Progenitor cell of endocrine pancreas (in vitro differentiated cells): Measurements from ENCODE around the gene NELL1. TPM values are rescaled to one million over a fixed set of nuclear protein-coding genes. Genes with fewer than 3 reads are reported as not detected.

ENCODE experiments used
- DNase-seq: peaks from one replicate; pipeline ENCODE4 v3.0.0; 2021; ENCODE audit warnings: low spot score; ENCODE audit not compliant: unreplicated experiment
- H3K27ac Mint-ChIP-seq: 2 replicates; pipeline ENCODE4 v1.8.0; 2021; ENCODE audit warnings: mild to moderate bottlenecking, moderate library complexity, mixed read lengths
- H3K27me3 Mint-ChIP-seq: 2 replicates; pipeline ENCODE4 v1.8.0; 2021; ENCODE audit warnings: mixed read lengths
- H3K36me3 Mint-ChIP-seq: 2 replicates; pipeline ENCODE4 v1.8.0; 2022; ENCODE audit warnings: mixed read lengths; ENCODE audit not compliant: insufficient read depth
- H3K4me1 Mint-ChIP-seq: 2 replicates; pipeline ENCODE4 v1.8.0; 2021; ENCODE audit warnings: low read depth, mixed read lengths
- H3K4me3 Mint-ChIP-seq: 2 replicates; pipeline ENCODE4 v1.8.0; 2021; ENCODE audit warnings: low read depth, mild to moderate bottlenecking, moderate library complexity, mixed read lengths
- H3K9me3 Mint-ChIP-seq: 2 replicates; pipeline ENCODE4 v1.8.0; 2021; ENCODE audit warnings: low read depth, mixed read lengths
- total RNA-seq: library from RNA; stranded (reverse); gene quantifications from 2 replicates; pipeline ENCODE4 v1.2.1, GENCODE V29; 2021
- TF ChIP-seq, protein P1 (sequence below): fragments of 200-600 bp; sonication (generic); IDR thresholded peaks from one replicate; pipeline ENCODE4 v1.5.0; 2021; ENCODE audit warnings: antibody characterized with exemption, mild to moderate bottlenecking; ENCODE audit not compliant: unreplicated experiment

NELL1 gene
- total RNA-seq, 1 donor from 2014 or later: 2.2 TPM

DNA sequence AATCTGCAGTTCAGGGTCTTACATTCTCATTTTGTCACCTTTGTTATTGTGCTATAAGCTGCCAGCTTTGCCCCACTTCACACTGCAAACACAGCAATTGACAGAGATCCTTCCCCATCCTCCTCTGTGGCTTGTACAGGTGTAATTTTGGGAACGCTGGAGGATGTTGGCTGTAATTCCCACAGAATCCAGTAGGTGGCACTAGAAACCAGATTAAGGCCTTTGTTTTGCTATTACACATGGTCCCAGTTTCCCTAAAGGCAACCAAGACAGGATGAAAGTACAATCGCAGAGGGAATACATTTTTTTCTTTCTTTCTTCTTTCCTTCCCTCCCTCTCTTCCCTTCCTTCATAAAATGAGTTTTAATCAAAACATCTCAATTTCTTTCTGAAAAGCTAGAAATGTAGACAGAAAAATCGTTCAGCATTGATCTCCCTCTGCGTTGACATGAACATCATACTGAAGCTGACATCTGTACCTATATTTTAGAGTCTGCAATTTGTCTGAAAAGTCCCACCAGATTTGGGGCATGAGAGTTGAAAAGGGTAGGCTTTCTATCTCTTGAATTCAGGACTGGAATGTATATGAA is 21.3 kb upstream of the NELL1 start:
- no peaks in the 10 kb centered on the region for H3K4me1 Mint-ChIP-seq
- TF ChIP-seq, protein P1, sequence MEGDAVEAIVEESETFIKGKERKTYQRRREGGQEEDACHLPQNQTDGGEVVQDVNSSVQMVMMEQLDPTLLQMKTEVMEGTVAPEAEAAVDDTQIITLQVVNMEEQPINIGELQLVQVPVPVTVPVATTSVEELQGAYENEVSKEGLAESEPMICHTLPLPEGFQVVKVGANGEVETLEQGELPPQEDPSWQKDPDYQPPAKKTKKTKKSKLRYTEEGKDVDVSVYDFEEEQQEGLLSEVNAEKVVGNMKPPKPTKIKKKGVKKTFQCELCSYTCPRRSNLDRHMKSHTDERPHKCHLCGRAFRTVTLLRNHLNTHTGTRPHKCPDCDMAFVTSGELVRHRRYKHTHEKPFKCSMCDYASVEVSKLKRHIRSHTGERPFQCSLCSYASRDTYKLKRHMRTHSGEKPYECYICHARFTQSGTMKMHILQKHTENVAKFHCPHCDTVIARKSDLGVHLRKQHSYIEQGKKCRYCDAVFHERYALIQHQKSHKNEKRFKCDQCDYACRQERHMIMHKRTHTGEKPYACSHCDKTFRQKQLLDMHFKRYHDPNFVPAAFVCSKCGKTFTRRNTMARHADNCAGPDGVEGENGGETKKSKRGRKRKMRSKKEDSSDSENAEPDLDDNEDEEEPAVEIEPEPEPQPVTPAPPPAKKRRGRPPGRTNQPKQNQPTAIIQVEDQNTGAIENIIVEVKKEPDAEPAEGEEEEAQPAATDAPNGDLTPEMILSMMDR: peak; percentile 93
- H3K9me3 Mint-ChIP-seq: no peaks in the 10 kb centered on the region
- no peaks in the 10 kb centered on the region for H3K36me3 Mint-ChIP-seq
- H3K27me3 Mint-ChIP-seq: peaks cover 16% of the 10 kb centered on the region
- no peak overlapping the region for H3K27ac Mint-ChIP-seq
- DNase-seq: peak; percentile 57
- H3K4me3 Mint-ChIP-seq: no peak overlapping the region

DNA sequence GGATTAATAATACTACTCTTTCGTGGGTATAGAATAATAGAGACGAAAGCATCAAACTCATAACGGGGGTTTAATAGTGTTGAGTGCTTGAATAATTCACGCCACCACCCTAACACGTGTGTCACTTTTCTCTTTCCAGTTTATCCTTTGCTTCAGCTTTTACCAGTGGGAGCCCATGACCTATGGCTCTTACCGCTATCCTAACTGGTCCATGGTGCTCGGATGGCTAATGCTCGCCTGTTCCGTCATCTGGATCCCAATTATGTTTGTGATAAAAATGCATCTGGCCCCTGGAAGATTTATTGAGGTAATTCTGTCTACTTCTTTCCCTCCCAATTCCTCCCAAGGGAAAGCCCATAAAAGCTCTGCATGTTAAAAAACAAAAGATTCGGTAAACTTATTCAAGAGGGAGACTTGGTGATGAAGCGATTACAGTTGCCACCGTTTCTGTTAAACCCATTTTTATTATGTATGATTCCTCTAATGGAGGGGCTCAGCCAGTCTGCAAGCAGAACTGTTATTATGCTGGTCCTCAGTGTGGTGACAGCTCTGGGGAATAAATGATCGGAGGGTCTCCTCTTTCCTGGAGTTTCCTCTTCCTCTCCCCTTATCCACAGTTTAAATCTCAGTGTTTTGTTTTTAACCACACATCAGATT is 17.1 kb upstream of the NELL1 start:
- DNase-seq: no peak
- Mint-ChIP-seq H3K27ac (no peak overlapping the region), H3K27me3 (peaks cover 38% of the 10 kb centered on the region), H3K36me3 (no peaks in the 10 kb centered on the region), H3K9me3 (no peaks in the 10 kb centered on the region), H3K4me3 (no peak overlapping the region), H3K4me1 (no peaks in the 10 kb centered on the region)
- TF ChIP-seq, protein P1: no peak

GRCh38 chr11:20654038-20654437 is 15.3 kb upstream of the NELL1 start:
- TF ChIP-seq, protein P1: no peak
- no peak for DNase-seq
- H3K27ac Mint-ChIP-seq: no peak overlapping the region
- H3K9me3 Mint-ChIP-seq: no peaks in the 10 kb centered on the region
- no peaks in the 10 kb centered on the region for H3K4me1 Mint-ChIP-seq
- no peaks in the 10 kb centered on the region for H3K36me3 Mint-ChIP-seq
- no peak overlapping the region for H3K4me3 Mint-ChIP-seq
- peaks cover 41% of the 10 kb centered on the region for H3K27me3 Mint-ChIP-seq

GRCh38 chr11:20656901-20657300 is 12.5 kb upstream of the NELL1 start:
- TF ChIP-seq, protein P1: no peak
- Mint-ChIP-seq H3K4me1 (no peaks in the 10 kb centered on the region), H3K27me3 (peaks cover 46% of the 10 kb centered on the region), H3K4me3 (no peak overlapping the region), H3K36me3 (no peaks in the 10 kb centered on the region), H3K27ac (no peak overlapping the region), H3K9me3 (no peaks in the 10 kb centered on the region)
- no peak for DNase-seq

DNA sequence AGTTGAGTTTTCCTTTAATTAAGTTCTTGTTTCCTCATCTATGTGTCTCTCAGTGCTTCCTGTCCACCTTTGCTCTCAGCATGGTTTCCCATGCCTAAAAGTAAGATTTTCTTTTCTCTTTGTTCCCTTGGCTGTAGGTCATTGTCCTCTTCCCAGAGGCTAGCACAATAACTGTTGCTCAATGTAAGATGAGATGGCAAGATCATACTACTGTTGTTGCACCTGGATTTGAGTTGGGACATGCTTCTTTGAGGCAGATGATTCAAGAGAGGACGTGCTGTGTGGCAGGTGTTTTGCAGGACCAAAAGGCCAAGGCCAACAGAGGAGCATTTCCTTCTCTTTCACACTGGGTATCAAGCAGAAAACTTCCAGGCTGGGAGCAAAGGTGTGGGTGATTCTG is 11.3 kb upstream of the NELL1 start:
- H3K9me3 Mint-ChIP-seq: peaks cover 3% of the 10 kb centered on the region
- no peak overlapping the region for H3K27ac Mint-ChIP-seq
- peaks cover 42% of the 10 kb centered on the region for H3K27me3 Mint-ChIP-seq
- TF ChIP-seq, protein P1: no peak
- H3K4me1 Mint-ChIP-seq: no peaks in the 10 kb centered on the region
- no peaks in the 10 kb centered on the region for H3K36me3 Mint-ChIP-seq
- H3K4me3 Mint-ChIP-seq: no peak overlapping the region
- no peak for DNase-seq
